GM19035 (cell line): ENCODE measurements around the gene EMX1.
A peak's percentile ranks its signal among the peaks of the same experiment; 100 is the strongest.

Source experiments
- ATAC-seq: cut with Tn5 transposase; IDR thresholded peaks from one replicate; pipeline ENCODE4 v1.9.1; 2021; ENCODE audit not compliant: unreplicated experiment

EMX1 gene

DNA sequence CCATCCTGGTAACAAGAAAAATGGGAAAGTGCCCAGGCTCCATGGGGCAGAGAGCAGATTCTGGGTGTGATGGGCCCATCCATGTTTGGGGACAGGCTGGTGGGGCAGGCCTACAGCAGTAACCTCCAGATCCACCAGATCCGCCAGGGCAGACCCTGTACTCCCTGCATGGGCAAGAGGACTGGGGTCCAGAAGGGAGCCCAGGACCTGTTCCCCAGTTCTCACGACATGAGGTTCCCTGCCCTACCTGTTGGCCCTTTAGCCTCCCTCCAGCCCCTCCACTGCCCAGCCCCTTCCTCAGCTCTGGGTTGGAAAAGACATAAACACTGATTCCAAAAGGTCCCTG lies 38.7 kb downstream of the EMX1 start:
- no peak for ATAC-seq

DNA sequence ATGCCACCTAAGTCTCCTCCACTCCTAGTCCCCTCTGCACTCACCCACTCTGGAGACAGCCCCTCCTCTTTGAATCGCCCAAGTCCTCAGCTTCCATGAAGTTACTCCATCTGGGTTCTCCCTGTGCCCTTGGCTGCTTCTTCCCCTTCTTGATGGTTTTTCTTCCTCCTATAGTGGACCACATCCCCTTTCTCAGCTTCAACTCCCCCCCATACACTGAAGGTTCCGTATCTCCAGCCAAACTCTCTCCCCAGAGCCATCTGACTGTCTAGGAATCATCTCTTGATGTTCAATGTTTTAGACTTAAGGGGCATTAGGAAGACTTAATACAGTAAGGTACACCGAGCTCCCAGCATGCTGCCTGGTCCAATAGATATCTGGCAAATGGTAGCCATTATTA lies 39.6 kb downstream of the EMX1 start:
- no peak for ATAC-seq

DNA sequence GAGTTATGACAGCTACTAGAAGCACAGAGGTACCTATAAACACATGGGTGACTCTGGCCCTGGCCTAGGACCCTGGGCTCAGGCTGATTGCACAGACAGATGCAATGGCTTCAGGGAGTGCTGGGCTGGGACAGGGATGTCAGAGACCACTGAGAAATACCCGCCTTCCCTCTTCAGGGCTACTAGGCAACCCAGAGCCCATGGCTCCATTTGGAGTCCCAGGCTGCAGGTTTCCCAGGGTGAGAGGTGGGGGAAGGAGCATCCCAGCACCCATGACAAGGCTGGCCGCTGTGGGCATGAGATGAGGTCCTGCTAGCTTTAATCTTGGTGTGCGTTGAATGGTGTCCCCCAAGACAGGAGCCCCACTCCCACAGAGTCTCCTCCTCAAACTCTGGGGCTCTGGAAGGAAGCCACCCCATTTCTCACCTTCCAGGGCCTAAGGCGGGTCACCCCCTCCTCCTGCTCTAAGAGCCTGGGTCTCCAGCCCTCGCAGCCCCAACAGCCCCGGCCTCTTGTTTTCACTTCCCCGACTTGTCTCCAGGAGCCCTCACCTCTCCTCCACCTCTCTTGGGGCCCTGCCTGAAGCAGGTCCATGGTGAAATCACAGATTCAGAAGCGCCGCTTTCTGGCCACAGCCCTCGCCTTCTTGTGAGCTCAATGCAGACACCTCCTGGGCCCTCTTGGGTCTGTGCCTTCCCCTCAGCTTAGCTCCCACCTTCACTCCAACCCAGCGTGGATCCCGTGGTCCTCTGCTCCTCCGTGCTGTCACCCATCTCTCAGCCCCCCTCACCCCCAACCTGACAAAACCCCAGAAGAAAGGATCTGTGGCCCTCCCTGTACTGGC lies 41.4 kb downstream of the EMX1 start:
- no peak for ATAC-seq

DNA sequence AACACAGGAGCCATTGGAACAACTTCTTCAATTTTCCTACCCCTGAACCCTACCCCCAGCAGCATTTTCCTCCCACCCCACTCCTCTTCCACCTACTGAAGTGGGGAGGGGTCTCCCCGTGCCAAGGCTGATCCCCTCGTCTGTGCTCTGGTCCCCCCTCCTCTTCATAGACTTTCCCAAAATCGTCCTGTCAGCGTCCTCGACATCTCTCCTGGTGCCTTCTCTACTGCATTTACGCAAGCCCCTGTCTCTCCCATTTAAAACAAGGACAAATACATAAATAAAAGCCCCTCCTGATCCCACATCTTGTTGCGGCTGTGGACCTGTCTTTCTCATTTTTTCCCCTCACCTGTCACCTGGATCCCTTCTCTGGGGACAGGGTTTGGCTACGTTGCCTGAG lies 42.2 kb downstream of the EMX1 start:
- no peak for ATAC-seq

DNA sequence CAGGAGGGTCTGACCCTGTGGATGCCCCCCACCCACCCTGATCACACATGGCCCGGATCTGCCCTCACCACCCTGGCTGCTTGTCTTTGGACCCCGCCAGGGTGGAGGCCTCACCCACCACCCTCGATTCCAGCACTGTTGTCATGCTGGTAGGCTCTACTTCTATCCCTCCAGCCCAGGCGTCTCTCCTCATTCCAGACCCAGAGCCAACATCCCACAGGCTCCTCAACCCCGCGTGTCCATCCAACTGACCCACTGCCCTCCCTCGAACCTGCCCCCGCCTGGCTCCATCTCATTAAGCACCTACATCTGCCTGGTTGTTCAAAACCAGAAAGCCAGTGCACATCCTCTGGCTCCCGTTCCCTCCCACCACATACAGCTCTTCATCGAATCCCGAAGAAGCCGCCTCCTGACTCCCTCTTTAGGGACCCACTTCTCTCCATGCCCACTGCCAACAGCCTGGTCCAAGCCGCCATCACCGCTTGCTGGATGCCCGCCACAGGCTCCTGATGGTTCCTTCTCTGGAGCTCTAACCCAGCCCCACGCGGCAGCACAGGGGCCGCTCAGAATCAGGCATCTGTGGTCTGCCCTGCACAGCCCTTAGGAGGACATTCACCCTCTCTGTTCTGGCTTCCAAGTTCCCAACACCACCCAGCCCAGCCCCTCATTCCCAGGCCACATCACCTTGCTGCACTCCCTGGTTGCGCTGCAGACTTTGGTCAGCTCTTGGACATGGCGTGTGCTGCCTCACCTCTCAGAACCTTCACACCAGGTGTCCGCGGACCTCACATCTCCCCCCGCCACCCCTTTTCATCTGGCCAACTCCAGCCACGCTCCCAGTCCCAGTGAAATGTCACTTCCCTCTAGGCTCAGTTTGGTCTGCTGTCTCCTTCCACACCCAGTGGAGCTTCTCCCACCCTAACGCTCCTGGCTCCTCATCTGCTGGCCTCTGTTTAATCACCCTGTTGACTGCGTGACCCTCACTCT lies 43.0 kb downstream of the EMX1 start:
- no peak for ATAC-seq

DNA sequence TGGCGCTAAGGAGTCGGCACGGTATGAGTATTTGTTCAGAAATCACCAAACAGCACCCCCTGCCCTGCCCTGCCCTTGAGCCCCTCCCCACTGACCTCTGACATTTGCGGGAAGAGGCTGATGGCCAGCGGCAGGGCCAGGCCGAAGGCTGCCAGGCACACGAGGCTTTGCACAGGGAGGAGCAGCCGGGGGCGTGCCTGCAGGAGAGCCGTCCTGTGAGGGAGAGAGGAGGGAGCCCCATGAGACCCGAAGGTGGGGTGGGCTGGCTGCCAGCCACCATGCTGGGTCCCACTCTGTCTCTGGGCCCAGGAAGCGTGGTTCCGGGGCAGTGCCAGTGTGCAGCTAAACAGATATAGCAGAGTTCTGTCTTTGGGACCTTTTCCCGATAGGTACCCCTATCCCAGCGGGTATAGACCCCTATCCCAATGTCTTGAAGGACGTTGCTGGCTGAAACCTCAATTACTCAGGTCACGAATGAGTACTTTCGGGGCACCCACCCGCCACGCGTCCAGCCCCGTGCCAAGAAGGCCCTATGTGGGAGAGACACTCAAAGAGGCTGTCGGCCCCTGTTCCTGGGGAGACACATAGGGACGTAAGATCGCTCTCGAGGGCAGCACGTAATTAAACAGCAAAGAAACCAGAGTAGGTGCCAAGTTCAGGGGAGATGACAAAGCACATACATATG lies 43.9 kb downstream of the EMX1 start:
- ATAC-seq, result no peak

DNA sequence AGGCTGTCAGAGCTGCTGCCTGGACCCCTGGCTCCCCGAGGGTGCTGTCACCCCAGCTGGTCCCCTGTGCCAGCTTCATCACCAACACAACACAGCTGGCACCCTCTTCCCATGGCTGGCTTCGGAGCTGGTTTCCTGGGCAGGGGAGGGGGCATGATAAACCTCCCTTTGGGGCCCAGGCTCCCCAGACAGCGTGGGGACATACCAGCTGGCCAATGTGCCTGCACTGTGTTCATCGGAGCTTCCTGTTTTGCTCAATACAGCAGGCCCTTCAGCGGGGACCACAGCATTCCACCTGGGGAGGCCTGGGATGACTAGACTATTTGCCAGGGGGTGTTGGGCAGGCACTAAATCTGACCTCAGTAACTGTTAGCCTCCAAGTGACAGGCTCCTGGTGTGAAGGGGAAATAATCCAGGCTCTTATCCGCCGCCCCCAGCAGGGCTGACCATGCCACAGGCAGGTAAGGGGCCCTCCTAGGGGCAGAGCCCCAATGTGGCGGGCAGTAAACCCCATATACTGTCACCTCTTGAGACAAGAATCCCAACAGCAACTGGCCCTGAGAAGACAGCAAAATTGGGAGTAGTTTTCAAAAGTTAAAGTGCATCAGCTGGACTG lies 44.6 kb downstream of the EMX1 start:
- ATAC-seq, result no peak

DNA sequence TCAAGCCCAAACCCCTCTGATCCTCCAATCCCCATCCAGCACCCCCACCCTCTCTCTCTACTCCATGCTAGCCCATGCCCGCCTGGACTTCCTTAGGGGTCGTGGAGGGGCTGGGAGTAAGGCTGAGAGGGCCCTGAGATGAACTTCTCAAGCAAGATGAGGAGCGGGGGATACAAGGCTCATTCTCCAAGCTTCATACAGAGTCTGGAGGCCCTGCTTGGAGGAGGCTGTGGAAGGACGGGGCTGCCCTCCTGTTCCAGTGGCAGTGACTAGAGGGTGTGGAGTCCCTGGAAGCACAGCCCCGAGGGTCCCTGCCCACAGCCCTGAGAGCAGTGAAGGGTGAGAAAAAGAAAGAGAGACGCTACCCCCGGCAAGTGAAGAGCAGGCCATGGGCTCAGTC lies 45.6 kb downstream of the EMX1 start:
- no peak for ATAC-seq

DNA sequence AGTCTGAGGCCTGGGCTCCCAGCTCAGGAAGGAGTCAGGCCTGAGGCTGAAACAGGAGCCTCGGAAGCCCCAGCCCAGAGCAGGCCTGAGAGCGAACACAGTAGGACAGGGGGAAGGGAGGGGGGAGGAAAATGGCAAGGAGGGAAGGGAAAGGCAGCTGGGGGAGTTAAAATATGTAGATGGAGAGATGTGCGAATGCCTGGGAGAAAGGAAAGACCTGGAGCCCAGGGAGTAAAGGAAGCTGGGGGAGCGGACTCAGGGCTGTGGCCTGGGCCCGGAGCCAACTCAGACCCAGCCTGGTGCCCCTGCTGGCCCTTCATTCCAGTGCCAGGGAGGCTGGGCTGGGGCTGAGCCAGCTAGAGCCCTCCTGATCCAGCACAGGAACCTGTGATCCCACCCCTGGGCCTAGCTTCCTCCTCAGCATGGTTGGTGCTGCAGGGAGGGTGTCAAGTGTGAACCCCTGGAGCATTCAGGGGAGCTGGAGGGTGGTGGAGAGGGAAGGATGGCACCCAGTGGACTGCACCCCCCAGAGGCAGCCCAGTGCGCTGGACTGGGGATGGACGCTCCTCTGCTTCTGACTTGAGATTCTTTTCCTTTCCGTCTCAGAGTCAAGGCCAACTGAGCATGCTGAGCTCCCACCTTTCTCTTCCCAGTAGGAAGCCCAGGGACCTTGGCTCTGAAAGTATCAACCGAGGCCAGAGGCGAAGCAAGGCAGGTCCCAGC lies 46.3 kb downstream of the EMX1 start:
- ATAC-seq, result no peak

DNA sequence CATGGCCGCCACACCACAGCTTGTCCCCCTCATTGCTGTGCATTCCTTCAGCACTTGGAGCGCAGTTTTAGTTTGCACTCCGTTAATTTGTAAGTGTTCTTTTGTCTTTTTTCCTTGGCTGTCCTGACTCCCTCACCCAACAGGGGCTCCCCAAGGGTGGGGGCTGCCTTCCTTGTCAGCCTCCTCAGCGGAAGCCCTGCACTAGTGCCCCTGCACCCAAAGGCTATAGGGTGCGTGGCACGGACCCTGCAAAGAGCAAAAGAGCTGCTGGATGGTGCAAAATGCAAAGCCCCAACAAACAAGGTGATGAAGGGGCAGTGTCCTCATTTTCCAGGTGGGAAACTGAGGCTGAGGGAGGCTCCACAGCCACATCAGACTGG lies 46.8 kb downstream of the EMX1 start:
- ATAC-seq, result no peak

DNA sequence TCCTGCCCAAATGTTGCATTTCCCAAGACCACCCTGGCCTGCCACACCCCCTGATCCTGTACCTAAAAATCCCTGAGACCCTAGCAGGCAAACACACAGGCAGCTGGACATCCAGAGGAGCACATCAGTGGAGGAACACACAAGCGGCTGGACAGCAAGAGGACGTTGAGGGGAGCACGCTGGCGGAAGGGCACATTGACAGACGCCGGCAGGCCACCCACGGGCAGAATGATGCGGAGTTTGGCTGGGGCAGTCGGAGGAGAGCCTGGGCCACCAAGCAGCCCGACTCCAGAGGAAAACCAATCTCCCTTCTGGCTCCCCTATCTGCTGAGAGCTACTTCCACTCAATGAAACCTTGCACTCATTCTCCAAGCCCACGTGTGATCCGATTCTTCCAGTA lies 47.7 kb downstream of the EMX1 start:
- no peak for ATAC-seq

DNA sequence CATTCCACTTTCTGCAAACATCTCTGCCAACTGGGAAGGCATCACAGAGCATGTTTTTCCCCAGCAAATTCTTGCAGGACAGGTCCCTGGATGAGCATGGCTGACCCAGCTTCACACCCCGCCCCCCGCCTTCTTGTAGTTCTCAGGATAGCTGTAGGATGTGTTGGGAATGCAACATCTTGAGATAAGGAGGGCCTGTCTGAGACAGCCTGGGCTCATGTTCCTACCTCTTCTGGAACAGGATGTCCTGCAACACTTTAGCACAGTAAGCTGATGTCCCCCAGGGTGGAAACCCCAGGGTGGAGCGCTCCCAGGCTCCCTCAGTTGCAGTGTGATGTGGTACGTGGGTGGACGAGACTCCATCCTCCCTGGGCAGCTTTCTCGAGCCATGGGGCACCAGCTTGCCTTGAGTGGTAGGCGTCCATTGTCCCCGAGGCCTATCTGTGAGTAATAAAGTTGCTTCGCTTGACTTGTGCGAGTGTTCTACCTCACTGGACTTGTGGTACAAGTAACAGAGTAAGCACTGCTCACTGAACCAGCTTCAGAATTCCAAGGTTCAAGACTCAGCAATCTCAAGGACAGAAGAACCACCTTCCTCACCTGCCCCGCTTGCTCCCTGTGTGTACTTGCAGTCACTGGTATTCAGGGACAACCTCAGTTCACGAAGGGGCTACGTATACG lies 48.6 kb downstream of the EMX1 start:
- ATAC-seq, result no peak

DNA sequence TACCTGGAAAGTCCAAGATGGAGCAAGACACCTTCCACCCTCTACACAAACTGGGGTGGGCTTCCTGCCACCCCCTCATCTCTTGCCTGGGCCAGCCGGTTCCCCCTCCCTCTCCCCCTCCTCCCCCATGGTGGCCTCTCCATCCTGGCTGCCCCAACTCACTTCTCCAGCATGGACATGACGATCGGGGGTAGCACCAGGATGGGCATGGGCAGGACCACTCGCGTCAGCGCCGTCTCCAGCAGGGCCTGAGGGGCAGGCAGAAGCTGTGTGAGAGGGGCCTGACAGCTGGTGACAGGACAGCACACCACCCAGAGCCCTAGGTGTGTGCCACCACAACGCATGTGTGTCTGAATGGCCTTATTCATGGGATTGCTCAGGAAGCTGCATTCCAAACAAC lies 51.0 kb downstream of the EMX1 start:
- ATAC-seq, result no peak

DNA sequence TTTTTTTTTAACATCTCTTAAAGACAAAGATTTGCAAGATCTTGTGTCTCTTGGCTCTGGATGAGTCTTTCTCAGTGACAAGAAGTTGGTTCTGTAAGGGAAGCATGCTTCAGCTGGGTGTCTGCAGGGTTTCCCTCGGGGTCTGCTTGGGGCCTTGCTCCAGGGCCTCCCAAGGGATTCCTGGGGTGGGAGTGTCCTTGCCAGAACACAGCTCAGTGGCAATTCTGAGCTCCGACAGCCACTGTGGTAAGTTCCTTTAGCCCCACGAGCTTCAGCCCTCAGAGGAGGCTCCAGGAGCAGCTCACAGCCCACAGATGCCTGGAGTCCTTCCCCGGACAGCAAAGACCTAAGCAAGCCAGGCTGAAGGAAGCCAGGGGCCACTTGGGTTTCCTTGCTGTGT lies 52.4 kb downstream of the EMX1 start:
- ATAC-seq, result no peak

DNA sequence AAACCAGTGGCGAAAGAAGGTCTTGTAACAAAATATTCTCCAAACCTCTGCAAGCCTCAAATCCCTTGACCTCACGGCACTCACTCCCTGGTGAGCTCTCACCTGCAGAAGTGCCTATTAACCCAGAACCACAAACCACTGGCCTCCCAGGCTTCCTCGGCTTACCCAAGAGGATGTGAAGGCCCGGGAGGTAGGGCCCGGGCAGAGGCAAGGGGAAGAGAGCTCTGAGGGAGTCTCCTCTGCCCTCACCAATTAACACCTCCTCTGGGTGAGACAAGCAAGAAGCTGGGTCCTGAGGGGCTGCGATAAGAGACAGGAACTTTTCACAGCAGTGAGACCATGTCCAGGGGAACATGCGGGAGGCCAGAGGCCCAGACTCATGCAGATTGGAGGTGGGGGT lies 53.7 kb downstream of the EMX1 start:
- no peak for ATAC-seq

DNA sequence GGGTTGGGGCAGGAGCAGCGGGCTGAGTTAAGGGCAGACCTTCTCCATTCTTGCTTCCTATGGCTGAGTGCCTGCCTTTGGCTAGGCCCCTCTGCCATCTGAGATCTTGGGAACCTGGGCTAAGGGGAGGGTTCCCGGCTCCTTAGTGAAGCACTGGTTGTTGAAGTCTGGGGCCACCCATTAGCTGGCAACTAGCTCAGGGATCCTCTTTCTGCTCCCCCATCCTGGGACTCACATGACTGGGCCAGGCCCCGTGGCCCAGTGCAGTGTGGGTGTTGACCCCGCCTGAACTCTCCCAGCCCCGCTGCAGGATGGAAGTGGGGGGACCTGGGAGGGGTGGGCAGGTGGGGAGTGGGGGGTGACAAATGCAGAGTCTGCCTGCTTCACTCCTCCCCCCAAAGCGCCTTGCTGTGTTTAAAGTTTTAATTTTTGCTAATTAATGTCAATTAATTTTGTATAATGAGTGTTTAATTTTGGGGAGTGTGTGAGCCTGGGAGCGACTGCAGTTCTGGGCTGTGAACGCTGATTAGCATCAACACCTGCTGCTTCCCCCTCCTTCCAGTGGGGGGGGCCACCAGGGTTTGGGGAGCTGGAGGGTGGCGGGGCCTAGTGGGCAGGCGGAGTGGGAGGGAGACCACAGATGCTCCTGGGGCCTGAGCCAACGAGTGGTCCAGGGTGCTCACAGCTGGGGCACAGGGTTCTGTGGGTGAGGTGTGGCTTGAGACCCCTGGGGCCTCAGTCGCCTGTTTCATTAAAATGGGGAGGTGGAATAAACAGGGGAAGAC lies 55.2 kb downstream of the EMX1 start:
- ATAC-seq, result no peak

DNA sequence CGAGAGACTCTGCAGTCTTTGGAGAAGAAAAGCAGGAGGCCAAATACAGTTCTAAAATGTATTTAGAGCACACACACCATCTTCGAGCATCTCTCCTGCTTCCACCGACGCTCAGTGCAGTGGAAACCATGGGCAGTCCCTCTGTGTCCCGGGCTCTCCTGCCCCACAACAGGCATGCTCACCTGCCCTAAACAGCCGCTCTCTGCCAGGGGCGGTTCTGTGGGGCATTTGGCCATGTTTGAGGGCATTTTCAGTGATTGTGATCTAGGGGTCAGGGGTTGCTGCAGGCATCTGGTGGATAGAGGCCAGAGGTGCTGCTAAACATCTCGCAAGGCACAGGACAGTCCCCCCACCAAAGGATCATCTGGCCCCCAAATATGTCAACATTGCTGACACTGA lies 55.8 kb downstream of the EMX1 start:
- ATAC-seq, result no peak

DNA sequence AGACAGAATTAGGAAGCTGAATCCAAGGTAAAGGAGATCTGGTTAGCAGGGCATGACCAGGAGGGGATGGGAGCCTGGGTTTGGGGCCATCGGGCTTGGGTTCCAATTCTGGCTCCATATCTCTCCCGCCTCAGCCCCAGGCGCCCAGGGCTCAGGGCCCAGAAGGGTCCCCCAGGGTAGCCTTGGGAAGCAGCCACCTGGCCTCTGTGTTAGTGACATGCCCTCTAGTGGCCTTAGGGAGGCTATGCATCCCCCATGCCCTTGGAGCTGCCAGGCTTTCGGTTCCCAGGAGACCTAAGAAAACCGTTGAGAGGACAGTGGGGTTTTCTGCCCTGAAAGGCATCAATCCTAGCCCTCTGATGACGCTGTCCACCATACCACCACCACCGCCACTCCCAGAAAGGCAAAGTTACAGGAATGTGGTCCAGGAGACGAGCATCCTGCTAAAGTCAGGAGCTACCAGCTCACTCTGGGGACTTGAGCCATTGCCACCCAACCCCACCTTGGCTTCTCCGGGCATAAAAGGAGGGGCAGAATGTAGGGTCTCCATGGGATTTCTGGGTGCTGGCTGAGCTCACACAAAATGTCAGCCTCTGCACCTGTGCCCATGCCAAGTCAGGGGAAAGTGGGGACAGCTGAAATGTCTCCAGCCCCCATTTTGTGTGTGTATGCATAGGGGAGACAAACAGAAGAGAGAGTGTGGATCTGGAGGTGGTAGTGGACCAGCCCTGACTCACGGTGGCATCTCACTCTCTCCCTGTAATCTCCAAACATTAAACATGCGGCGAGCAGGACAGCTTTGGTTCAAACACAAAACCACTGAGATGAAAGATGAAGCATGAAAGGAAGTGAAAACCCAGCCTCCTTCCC lies 56.5 kb downstream of the EMX1 start:
- ATAC-seq, result peak; percentile 92
